GM12878 (cell line): Measurements from ENCODE around the gene ETNK1.

Source experiments
- RFX5 ChIP-seq: IDR thresholded peaks from 2 replicates; pipeline ENCODE4 v1.6.1; 2011; ENCODE audit warnings: low read depth, low read length, improper control_type of control experiment
- SP1 ChIP-seq: IDR thresholded peaks from one replicate; pipeline ENCODE4 v1.6.1; 2011; ENCODE audit warnings: low read depth, low read length
- TF ChIP-seq, protein P1 (sequence below), 3 experiments: IDR thresholded peaks in 2 of 3; conservative IDR thresholded peaks in 1 of 3; 2 replicates each; pipeline ENCODE4 v1.5.1; 2011; ENCODE audit warnings: low read depth in 3 of 3, low read length in 3 of 3, mild to moderate bottlenecking in 3 of 3, control low read depth in 2 of 3, moderate library complexity in 2 of 3, inconsistent platforms in 1 of 3, mixed read lengths in 1 of 3; ENCODE audit not compliant: control insufficient read depth in 2 of 3, insufficient read depth in 1 of 3; ENCODE audit errors: extremely low read depth in 1 of 3
- TF ChIP-seq, protein P2 (sequence below): IDR thresholded peaks from 2 replicates; pipeline ENCODE4 v1.6.1; 2011; ENCODE audit warnings: low read depth, low read length, improper control_type of control experiment, borderline replicate concordance

DNA sequence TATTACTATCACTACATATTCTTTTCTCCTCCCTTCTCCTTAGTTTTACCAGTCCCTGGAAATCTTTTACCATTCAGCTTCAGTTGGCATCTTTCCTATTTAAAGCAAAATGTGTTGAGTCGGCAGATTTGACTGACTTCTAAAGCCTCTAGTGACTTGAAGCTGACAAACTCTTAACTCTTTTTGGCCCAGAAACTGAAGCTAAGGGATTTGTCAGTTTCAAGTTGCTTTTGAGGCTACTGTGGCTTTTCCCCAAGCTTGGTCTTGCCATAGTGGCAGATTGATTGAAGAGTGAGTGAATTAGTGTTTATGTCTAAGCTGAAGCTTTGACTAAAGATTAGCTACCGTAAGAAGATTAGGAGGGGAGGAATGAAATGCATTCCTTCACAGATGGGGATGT is 104.0 kb downstream of the ETNK1 start:
- TF ChIP-seq, protein P1, sequence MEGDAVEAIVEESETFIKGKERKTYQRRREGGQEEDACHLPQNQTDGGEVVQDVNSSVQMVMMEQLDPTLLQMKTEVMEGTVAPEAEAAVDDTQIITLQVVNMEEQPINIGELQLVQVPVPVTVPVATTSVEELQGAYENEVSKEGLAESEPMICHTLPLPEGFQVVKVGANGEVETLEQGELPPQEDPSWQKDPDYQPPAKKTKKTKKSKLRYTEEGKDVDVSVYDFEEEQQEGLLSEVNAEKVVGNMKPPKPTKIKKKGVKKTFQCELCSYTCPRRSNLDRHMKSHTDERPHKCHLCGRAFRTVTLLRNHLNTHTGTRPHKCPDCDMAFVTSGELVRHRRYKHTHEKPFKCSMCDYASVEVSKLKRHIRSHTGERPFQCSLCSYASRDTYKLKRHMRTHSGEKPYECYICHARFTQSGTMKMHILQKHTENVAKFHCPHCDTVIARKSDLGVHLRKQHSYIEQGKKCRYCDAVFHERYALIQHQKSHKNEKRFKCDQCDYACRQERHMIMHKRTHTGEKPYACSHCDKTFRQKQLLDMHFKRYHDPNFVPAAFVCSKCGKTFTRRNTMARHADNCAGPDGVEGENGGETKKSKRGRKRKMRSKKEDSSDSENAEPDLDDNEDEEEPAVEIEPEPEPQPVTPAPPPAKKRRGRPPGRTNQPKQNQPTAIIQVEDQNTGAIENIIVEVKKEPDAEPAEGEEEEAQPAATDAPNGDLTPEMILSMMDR (IDR thresholded peaks at IDR 0.05 in 2 of 3, conservative IDR thresholded peaks at IDR 0.05 in 1 of 3; ENCODE audit: control insufficient read depth in 2 of 3, extremely low read depth in 1 of 3, insufficient read depth in 1 of 3, low read depth in 3 of 3, low read length in 3 of 3), result no peak
- TF ChIP-seq, protein P2, sequence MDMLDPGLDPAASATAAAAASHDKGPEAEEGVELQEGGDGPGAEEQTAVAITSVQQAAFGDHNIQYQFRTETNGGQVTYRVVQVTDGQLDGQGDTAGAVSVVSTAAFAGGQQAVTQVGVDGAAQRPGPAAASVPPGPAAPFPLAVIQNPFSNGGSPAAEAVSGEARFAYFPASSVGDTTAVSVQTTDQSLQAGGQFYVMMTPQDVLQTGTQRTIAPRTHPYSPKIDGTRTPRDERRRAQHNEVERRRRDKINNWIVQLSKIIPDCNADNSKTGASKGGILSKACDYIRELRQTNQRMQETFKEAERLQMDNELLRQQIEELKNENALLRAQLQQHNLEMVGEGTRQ, result no peak
- TF ChIP-seq RFX5 (no peak), SP1 (no peak)
